GM19240 (cell line): ENCODE measurements around the gene TBCD.

ENCODE experiments used
- DNase-seq: peaks from one replicate; pipeline ENCODE4 v3.0.0; 2011; ENCODE audit warnings: low spot score; ENCODE audit not compliant: insufficient read length

TBCD gene

DNA sequence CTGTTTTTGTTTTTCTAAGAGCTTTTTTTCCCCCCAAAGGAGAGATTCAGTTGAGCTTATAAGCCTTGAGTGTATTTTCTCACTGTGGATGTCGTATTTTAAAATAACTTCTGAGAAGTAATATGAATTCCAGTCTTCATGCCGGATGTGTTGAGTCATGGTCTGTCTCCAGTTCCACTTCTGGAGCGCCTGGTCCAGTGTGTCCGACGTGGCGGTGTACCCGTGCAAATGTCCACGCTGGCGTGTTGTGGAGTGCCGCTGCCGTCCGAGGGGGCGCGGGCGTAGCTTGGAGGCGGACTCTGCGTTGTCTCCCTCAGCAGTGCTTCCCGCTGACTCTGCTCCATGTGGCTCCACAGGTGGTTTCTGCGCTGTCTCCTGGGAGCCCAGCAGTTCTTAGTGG, 148.9 kb downstream of the TBCD start:
- no peak for DNase-seq

DNA sequence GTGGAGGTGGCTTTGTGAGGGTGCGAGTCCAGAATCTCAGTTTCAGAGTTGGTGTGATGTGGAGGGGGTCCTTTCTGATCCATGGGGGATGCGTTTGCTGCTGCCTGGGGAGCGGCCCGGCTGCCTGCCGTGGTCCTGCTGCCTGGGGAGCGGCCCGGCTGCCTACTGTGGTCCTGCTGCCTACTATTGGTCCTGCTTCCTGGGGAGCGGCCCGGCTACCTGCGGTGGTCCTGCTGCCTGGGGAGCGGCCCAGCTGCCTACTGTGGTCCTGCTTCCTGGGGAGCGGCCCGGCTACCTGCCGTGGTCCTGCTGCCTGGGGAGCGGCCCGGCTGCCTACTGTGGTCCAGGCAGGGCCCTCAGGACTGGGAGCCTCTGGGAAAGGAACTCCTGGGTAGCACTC, 149.5 kb downstream of the TBCD start:
- no peak for DNase-seq

DNA sequence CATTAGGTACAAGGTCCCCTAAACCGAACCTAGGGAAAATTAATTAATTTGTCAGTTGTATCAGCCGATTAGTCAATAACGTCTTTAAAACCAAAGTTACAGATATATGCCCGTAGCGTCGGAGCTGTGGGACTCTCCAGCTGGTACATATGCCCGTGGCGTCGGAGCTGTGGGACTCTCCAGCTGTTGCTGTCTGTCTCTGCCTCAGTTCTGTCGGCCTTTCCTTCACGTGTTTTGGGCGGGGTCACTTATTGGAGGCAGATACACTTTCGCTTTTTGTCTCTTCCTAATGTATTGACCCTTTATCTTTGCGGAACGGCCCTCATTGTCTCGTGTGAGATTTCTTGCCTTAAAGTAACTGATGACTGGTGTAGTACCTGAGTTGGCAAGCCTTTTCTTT, 150.0 kb downstream of the TBCD start:
- DNase-seq, result no peak

DNA sequence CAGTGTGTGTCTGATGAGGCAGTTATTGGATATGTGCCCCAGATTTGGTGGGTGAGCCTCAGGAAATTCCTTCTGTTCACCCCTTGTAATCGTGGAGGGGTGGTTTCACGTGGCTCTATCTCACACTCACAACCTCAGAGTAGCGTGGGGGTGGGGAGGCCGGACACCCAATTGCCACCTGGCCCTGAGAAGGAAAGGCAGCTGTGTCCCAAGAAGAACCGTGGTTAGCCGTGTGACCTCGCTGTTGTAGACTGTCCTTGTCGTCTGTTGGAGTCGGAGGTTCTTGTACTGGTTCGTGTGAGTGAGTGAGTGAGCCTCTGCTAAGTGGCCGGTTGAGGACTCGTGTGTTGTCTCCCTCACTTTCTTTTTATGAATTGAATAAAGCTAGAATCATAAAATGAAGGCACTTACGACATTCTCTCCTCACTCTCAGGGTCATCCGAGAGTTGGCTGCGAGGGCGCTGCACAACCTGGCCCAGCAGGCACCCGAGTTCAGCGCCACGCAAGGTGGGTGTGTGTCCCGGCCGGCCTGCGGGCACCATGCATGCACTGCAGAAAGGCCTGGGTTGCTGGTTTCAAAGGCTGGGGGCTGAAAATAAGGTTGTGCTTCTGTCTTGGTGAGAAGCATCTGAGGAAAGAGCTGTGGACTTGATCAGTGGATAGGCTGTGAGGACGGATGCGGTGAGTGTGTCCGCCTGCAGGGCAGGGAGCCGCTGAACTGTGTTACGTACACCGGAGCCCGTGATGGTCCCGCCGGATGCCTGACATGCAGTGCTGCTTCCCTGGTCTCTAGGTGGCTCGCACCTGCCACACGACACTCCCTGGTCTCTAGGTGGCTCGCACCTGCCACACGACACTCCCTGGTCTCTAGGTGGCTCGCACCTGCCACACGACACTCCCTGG, 151.4 kb downstream of the TBCD start:
- DNase-seq, result no peak

DNA sequence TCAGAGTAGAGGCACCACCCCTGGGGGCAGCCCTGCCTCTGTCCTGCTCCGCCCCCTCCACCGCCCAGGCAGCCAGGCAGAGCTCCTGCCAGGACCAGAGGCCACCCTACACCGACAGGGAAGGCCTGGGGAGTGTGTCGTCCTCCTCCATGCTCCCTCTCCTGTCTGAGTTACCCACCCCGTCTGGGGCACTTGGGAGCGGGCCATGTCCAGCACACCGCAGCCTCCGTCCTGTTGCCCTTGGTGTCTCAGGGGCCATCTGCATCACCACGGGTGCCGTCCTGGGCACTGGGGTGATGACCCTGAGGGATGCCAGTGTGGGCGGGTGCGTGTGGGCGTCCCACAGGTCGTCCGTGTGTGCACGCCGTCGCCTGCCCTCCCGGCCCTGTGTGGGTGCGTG, 153.3 kb downstream of the TBCD start:
- no peak for DNase-seq

DNA sequence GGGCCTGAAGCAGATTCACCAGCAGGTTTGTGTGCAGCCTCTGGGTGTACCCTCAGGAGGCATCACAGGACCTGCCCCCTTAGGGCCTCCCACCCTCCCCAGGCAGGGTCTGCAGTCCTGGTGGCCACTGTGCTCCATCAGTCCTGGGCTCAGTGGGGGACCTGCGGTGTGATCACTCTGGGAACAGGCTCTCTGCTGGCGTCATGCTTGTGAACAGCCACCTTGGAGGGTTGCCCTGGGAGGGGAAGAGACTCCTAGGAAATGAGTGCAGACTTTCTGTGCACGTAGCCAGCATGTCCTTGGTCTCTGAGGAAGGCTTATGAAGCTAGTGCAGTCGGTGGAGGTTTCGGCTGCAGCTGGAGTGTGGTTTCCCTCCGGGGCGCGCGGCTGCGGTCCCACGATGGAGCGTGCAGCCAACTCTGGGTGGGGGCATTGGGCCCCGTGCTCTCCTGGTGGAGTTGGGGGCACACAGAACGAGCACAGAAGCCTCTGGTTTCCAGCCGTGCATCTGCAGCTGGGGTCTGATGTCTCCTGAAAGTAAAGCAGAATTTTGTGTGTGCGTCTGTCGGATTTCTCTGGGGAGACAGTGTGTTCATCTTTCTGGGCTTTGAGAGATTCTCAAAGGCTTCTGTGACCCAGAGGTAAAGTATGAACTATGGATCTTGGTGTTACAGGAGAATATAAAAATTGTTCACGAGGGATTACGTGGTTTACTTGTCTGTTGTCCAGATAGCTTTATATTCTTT, 156.1 kb downstream of the TBCD start:
- DNase-seq, result no peak

DNA sequence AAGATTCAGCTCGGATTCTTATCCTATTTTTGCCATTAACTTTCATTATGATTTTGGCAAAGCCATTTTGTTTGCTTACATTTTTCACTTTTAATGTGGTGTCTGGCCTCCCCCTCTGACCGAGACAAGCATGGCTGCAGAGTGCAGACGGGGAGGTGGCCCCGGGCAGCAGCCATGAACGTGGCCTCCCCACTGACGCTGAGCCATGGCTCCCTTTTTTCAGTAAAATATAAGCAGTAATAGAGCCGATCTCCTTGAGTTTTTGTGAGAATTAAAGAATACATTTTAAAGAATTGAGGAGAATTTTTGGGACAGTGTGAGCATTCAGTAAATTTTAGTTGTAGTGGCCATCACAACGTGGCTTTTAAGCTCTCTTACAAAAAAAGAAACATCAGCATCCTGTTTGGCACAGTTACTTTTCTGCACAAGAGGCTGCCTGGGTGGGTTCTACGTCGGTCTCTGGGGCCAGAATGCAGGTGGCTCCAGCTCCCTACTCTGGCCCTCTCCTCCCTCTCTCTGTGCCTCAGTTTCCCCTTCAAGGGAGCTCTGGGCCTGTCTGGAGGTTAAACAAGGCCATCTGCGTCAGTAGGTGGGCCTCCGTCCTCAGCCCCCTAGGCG, 156.8 kb downstream of the TBCD start:
- no peak for DNase-seq

DNA sequence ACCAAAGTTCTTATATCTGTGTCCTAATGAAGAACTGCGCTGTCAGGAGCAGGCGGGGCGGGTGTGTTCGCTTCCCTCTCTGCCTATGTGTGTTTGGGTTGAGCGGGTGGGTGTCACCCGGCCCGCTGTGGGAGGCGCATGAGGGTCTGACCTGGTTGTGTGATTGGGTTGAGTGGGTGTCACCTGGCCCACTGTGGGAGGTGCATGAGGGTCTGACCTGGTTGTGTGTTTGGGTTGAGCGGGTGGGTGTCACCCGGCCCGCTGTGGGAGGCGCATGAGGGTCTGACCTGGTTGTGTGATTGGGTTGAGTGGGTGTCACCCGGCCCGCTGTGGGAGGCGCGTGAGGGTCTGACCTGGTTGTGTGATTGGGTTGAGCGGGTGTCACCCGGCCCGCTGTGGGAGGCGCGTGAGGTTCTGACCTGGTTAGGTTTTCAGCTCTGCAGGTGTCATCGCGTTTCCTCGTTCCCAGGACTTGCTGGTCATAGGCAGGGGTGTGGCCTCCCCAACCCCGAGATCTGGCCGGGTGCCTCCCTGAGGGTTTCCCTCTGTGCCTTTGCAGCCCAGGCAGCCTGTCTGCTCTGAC, 157.5 kb downstream of the TBCD start:
- no peak for DNase-seq

DNA sequence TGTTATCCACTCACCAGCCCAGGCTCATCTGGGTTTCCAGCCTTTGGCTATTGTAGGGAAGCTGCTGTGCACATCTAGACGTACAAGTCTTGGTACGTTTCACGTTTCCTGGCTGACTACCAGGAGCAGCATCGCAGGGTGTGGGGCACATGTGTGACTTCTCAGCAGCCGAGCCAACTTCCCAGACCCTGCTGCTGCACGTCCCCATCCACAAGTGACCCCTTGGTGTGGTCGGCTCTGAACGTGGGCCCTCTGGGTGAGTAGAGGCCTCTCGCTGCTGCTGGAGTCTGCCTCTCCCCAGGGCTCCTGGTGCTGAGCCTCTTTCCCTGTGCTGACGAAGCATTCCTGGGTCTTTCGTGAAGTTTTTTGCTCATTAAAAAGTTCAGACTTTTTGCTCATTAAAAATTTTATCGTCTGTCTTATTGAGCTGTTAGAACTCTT, 158.2 kb downstream of the TBCD start:
- DNase-seq, result no peak

DNA sequence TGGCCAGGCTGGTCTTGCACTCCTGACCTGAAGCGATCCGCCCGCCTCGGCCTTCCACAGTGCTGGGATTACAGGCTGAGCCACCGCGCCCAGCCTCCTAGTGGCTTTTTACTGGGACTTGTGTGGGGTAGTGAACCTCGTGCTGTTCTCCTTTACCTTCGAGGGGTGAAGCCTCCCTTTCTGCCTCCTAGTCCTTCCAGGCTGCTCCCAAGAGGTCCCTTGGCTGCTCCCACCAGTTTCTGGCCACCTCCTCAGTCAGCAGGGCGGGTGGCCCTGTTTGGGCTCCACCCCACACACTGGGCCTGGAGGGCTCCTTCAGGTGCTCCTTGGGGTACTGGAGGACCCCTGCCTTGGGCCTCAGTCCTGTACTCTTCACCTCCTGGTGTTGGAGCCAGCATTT, 158.9 kb downstream of the TBCD start:
- no peak for DNase-seq

DNA sequence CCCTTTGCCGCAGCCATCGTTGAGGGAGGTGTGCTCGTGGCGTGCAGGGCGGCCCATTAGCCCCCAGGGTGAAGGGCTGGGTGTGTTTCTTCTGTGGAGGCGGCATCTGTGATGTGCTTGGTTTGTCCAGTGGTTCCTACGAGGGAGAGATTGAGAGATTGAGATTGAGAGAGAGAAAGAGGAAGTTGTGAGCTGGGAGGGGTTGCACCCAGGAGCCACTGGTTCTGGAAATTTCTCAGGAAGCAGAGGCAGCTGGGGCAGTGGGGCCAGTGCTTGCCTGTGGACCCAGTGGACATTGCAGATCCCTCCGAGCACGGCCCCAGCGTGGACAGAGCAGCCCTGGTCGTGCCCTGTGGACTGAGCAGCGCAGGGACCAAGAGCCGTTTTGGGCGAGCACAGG, 160.0 kb downstream of the TBCD start:
- no peak for DNase-seq

DNA sequence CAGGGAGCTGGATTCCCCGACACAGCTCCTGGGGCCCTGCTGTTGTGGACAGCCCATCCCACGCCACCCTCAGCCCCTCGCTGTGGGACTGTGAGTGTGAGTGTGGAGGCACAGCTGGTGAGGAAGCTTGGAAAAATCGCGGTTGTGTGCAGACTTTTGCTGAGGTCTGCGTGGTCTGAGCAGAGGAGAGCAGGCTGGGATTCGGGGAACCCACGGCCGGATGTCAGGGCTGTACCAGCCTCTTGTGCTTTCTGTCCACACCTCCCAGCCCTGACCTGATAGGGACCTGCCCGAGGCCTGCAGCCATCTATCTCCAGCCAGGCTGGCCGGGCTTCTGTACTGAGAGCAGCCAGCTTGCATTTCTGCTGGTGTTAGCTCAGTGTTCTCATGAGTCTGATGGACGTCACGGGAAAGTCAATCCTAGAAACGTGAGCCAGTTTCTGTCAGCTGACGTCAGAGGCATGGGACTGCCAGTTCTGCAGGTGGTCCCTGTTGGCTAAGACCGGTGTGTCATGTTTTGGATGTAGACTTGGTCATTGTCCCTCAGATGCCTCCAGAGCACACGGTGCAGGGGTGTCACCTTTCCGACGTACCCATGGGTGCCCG, 160.7 kb downstream of the TBCD start:
- no peak for DNase-seq

DNA sequence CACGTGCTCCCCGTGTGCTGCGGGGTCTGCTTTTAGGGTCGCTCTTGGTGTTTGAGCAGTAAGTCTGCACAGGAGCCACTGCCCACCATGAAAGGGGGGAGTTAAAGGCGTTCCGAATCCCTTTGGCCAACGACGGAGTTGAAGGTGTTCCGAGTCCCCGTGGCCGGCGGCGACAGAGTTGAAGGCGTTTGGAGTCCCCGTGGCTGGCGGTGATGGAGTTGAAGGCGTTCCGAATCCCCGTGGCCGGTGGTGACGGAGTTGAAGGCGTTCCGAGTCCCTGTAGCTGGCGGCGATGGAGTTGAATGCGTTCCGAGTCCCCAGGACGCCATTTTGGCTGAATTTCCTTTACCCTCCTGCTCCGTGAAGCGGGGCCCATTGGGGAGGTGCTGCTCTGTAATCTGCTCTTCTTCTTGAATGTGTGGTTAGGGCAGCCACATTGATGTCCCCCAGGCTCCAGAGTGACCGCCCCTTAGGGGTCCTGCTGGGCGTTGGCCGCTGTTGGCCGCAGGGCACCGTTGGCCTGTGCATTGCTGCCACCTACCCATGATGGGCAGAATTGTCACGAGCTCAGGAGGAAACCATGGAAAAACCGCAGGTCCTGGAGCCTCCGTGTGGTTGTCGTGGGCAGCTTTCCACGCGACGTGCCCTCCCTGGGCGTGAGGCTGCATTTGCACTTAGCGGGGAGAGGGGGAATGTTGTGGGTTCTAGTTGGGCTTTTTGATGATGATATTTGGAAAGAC, 161.6 kb downstream of the TBCD start:
- DNase-seq, result no peak

DNA sequence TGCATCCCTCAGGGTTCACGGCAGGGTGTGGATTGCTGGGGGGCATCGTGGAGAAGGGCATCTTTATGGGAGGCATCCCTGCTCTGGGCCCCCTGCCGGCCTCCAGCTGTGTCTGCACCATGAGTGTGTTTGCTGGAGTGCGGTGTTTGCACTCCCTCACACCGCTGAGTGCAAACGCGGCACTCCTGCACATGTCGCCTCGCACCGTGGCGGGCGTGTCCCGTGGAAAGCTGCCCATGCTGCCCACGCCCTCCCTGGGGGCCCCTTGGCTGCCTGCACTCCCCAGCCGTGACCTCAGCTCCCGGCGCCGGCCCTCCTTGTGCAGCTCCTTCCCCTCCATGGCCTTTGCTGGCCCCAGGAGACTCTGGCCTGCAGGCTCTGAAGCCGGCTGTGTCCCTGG, 162.5 kb downstream of the TBCD start:
- DNase-seq, result no peak

DNA sequence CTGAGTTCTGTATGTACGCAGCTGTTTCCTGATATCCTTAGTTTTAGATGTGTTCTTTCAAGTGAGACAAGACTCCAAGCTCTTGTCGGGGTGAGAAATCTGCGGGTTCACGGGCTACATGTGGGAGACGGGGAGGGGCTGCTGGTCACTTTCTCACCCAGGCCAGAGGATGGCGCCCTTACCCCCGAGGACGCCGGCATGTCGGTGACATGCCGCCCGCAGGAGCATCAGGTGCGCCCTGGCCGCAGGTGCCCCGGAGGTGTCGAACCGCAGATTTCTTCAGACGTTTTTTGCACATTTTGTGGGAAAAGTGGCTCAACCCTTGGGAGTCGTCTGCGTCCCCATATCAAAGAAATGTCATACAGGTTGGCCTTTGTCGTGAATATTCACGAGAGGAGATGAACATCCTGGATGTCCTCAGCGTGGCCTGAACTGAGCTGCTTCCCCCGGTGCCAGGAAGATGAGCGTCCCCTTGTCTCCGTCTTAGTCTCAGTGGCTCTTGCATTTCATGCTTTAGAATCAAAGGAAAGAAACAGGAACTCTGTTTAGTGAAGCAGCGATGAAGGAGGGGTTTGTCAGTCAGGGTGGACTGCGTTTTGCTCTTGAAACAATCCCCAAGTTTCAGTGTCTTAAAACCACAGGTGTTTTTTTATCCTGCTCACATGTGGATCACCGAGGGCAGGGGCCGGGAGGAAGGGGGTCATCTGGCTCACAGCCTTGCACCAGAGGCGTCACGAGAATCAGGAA, 163.3 kb downstream of the TBCD start:
- no peak for DNase-seq

DNA sequence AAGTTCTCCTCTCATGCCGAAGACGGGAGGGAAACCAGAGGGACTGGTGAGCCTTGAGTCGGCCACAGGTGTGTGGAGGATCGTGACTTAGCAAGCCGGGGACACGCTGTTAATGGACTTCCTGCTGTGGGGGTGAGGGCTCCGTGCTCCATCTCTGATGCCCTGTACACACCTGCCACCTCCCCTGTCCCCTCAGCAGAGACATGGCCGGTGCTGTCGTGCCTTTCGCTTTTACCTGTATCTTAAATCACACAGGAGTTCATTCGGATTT, 163.8 kb downstream of the TBCD start:
- DNase-seq, result no peak

DNA sequence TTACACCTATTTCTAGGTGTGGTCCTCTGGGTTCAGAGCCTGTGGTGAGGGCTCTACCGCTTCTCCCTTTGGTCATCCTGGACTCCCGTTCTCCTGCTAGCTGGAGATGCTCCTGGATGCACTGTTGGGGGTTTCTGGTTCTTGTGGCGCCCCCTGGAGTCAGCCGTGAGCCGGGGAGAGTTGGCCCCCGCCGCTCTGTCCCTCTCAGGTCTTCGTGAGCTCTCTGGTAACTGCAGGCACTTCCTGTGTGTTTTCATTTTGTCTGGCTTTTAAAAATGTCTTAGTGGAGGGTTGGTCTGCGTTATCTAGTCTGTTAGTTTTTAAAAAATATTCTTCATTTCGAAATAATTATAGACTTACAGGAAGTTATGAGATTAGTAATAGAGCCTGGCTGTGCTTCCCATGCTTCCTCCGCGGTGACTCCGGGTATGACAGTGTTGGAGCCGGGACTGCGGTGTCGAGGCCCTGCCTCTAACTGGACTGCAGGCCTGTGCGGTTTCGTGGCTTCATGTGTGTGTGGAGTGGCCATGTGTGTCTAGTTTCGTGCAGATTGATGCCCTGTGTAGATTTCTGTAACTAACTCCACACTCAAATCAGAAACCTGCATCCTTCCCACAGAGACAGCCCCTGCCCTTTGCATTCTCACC, 166.0 kb downstream of the TBCD start:
- no peak for DNase-seq

DNA sequence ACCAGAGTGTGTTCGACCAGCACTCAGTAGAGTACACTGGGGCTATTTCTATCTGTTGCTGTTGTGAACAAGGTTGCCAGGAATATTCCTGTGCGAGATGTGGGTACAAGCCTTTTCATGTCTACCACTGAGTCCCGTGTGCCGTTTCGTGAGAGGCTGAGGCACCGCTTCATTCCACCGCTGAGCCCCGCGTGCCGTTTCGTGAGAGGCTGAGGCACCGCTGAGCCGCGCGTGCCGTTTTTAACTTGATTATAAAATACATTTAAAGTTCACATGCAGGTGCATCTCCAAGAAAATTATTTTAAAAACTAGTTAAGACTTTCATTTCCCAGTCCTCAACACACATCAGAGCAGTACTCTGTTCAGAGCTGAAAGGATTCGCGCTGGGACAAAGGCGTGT, 166.6 kb downstream of the TBCD start:
- no peak for DNase-seq

DNA sequence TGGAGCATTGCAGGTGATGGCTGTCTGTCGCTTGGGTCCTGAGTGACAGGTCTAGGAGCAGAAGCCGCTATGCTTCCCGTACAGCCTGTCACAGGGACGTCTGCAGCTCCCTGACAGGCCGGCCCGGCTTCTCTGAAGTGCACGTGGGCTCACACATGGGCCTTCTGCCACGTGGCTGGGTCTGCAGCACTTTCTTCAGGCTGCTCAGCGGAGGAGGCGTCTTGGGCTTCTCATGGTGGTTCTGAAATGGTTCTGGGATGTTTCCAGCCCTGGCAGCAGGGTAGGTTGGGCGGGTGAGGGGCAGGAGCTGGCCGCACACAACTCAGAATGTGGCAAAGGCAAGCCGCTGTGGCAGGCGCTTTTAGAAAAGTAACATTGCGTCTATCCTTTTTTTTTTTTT, 168.3 kb downstream of the TBCD start:
- no peak for DNase-seq

DNA sequence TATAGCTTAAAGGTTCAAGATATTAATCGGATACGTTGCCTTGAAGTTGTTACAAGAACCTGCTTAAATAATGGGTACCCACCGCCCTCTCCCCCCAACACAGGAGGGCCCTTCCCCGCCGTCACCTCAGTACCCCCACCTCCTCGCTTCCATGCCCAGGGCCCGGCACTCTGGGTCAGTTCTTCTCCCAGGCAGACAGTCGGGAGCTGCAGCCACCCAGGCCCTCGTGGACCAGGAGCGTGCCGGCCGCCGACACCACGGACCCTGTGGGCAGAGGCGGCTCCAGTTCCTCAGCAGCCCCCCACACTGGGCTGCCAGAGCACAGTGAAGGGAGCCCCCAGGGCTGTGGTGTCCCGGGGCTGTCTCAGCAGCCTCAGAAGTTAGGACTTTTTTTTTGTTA, 168.8 kb downstream of the TBCD start:
- DNase-seq, result no peak
